ENCODE measurements around the gene SPRED3. TPM values are rescaled to one million over a fixed set of nuclear protein-coding genes. Genes with fewer than 3 reads are reported as not detected.
"Not testable (repeated sequence)": the region's sequence is repeated elsewhere in the genome, so short reads cannot be mapped to it uniquely, and the experiment has no call there.

SPRED3 gene
- total and polyA plus RNA-seq, 2 donors, result under 0.01 to 0.27 TPM

- Histone ChIP-seq H3K36me3 (ENCODE audit: control insufficient read depth in 2 of 2, insufficient read depth in 2 of 2, low read length in 1 of 2) (peaks cover 7 to 18% of the 10 kb centered on the region in 2 donors), H3K9me3 (ENCODE audit: control insufficient read depth in 2 of 2, insufficient read depth in 1 of 2, low read length in 1 of 2) (no peaks in the 10 kb centered on the region), H3K4me1 (ENCODE audit: control insufficient read depth in 2 of 2, insufficient read depth in 2 of 2, low read length in 2 of 2) (no peaks in the 10 kb centered on the region), H3K27me3 (ENCODE audit: control insufficient read depth in 2 of 2, insufficient read depth in 1 of 2, low read length in 1 of 2) (peaks cover 0 to under 1% of the 10 kb centered on the region in 2 donors), H3K27ac (ENCODE audit: low read depth in 1 of 2, low read length in 1 of 2) (no peak overlapping the region), H3K4me3 (ENCODE audit: low read length in 2 of 2) (no peak overlapping the region)
- DNase-seq (ENCODE audit: low read depth in 6 of 9, low spot score in 9 of 9), result no peak
- WGBS, result 96% methylated on average over 7 of the region's 7 CpGs
These were observed 21.2 kb downstream of the SPRED3 start for GRCh38 chr19:38409631-38410133.

- peaks cover 4 to 12% of the 10 kb centered on the region in 2 donors for H3K36me3 ChIP-seq (ENCODE audit: control insufficient read depth in 2 of 2, insufficient read depth in 2 of 2, low read length in 1 of 2)
- WGBS, result 93% methylated on average over 6 of the region's 6 CpGs
- not testable (repeated sequence) for DNase-seq (ENCODE audit: low read depth in 6 of 9, low spot score in 9 of 9); H3K4me1 ChIP-seq (ENCODE audit: control insufficient read depth in 2 of 2, insufficient read depth in 2 of 2, low read length in 2 of 2); H3K27ac ChIP-seq (ENCODE audit: low read depth in 1 of 2, low read length in 1 of 2); H3K9me3 ChIP-seq (ENCODE audit: control insufficient read depth in 2 of 2, insufficient read depth in 1 of 2, low read length in 1 of 2); H3K27me3 ChIP-seq (ENCODE audit: control insufficient read depth in 2 of 2, insufficient read depth in 1 of 2, low read length in 1 of 2); H3K4me3 ChIP-seq (ENCODE audit: low read length in 2 of 2)
These were observed 21.9 kb downstream of the SPRED3 start for GRCh38 chr19:38410407-38410806.

- no peak for DNase-seq (ENCODE audit: low read depth in 6 of 9, low spot score in 9 of 9)
- H3K27me3 ChIP-seq (ENCODE audit: control insufficient read depth in 2 of 2, insufficient read depth in 1 of 2, low read length in 1 of 2), result peaks cover 0 to 2% of the 10 kb centered on the region in 2 donors
- H3K4me1 ChIP-seq (ENCODE audit: control insufficient read depth in 2 of 2, insufficient read depth in 2 of 2, low read length in 2 of 2), result no peaks in the 10 kb centered on the region
- H3K27ac ChIP-seq (ENCODE audit: low read depth in 1 of 2, low read length in 1 of 2), result no peak overlapping the region
- H3K9me3 ChIP-seq (ENCODE audit: control insufficient read depth in 2 of 2, insufficient read depth in 1 of 2, low read length in 1 of 2), result no peaks in the 10 kb centered on the region
- WGBS, result 95% methylated on average over 13 of the region's 13 CpGs
- no peak overlapping the region for H3K4me3 ChIP-seq (ENCODE audit: low read length in 2 of 2)
- peaks cover 4 to 10% of the 10 kb centered on the region in 2 donors for H3K36me3 ChIP-seq (ENCODE audit: control insufficient read depth in 2 of 2, insufficient read depth in 2 of 2, low read length in 1 of 2)
These were observed 22.7 kb downstream of the SPRED3 start for GRCh38 chr19:38411041-38411712.

- H3K4me1 ChIP-seq (ENCODE audit: control insufficient read depth in 2 of 2, insufficient read depth in 2 of 2, low read length in 2 of 2); H3K27ac ChIP-seq (ENCODE audit: low read depth in 1 of 2, low read length in 1 of 2); H3K27me3 ChIP-seq (ENCODE audit: control insufficient read depth in 2 of 2, insufficient read depth in 1 of 2, low read length in 1 of 2); H3K4me3 ChIP-seq (ENCODE audit: low read length in 2 of 2); H3K9me3 ChIP-seq (ENCODE audit: control insufficient read depth in 2 of 2, insufficient read depth in 1 of 2, low read length in 1 of 2); H3K36me3 ChIP-seq (ENCODE audit: control insufficient read depth in 2 of 2, insufficient read depth in 2 of 2, low read length in 1 of 2); DNase-seq (ENCODE audit: low read depth in 6 of 9, low spot score in 9 of 9): not testable (repeated sequence)
- WGBS, result 98% methylated on average over 5 of the region's 5 CpGs
These were observed 23.4 kb downstream of the SPRED3 start for GRCh38 chr19:38411898-38412297.

- no peak for DNase-seq (ENCODE audit: low read depth in 6 of 9, low spot score in 9 of 9)
- Histone ChIP-seq H3K27ac (ENCODE audit: low read depth in 1 of 2, low read length in 1 of 2) (no peak overlapping the region), H3K27me3 (ENCODE audit: control insufficient read depth in 2 of 2, insufficient read depth in 1 of 2, low read length in 1 of 2) (peaks cover under 1 to 2% of the 10 kb centered on the region in 2 donors), H3K4me3 (ENCODE audit: low read length in 2 of 2) (no peak overlapping the region), H3K9me3 (ENCODE audit: control insufficient read depth in 2 of 2, insufficient read depth in 1 of 2, low read length in 1 of 2) (no peaks in the 10 kb centered on the region), H3K4me1 (ENCODE audit: control insufficient read depth in 2 of 2, insufficient read depth in 2 of 2, low read length in 2 of 2) (peaks cover 0 to 2% of the 10 kb centered on the region in 2 donors), H3K36me3 (ENCODE audit: control insufficient read depth in 2 of 2, insufficient read depth in 2 of 2, low read length in 1 of 2) (no peaks in the 10 kb centered on the region)
- 97% methylated on average over 8 of the region's 8 CpGs for WGBS
These were observed 24.0 kb downstream of the SPRED3 start for GRCh38 chr19:38412491-38412890.

- Histone ChIP-seq H3K4me3 (ENCODE audit: low read length in 2 of 2) (no peak overlapping the region), H3K36me3 (ENCODE audit: control insufficient read depth in 2 of 2, insufficient read depth in 2 of 2, low read length in 1 of 2) (no peaks in the 10 kb centered on the region), H3K27me3 (ENCODE audit: control insufficient read depth in 2 of 2, insufficient read depth in 1 of 2, low read length in 1 of 2) (peaks cover 2 to 5% of the 10 kb centered on the region in 2 donors), H3K4me1 (ENCODE audit: control insufficient read depth in 2 of 2, insufficient read depth in 2 of 2, low read length in 2 of 2) (peaks cover 0 to 7% of the 10 kb centered on the region in 2 donors), H3K27ac (ENCODE audit: low read depth in 1 of 2, low read length in 1 of 2) (no peak overlapping the region), H3K9me3 (ENCODE audit: control insufficient read depth in 2 of 2, insufficient read depth in 1 of 2, low read length in 1 of 2) (no peaks in the 10 kb centered on the region)
- WGBS, result 94% methylated on average over 11 of the region's 11 CpGs
- DNase-seq (ENCODE audit: low read depth in 6 of 9, low spot score in 9 of 9), result no peak
These were observed 24.5 kb downstream of the SPRED3 start for GRCh38 chr19:38412961-38413360.

- Histone ChIP-seq H3K4me1 (ENCODE audit: control insufficient read depth in 2 of 2, insufficient read depth in 2 of 2, low read length in 2 of 2) (peaks cover 0 to 8% of the 10 kb centered on the region in 2 donors), H3K36me3 (ENCODE audit: control insufficient read depth in 2 of 2, insufficient read depth in 2 of 2, low read length in 1 of 2) (no peaks in the 10 kb centered on the region), H3K9me3 (ENCODE audit: control insufficient read depth in 2 of 2, insufficient read depth in 1 of 2, low read length in 1 of 2) (peaks cover 0 to under 1% of the 10 kb centered on the region in 2 donors), H3K27me3 (ENCODE audit: control insufficient read depth in 2 of 2, insufficient read depth in 1 of 2, low read length in 1 of 2) (peaks cover 3 to 9% of the 10 kb centered on the region in 2 donors), H3K4me3 (ENCODE audit: low read length in 2 of 2) (no peak overlapping the region), H3K27ac (ENCODE audit: low read depth in 1 of 2, low read length in 1 of 2) (no peak overlapping the region)
- WGBS, result 95% methylated on average over 6 of the region's 6 CpGs
- DNase-seq (ENCODE audit: low read depth in 6 of 9, low spot score in 9 of 9), result no peak
These were observed 24.9 kb downstream of the SPRED3 start for GRCh38 chr19:38413416-38413815.

- H3K36me3 ChIP-seq (ENCODE audit: control insufficient read depth in 2 of 2, insufficient read depth in 2 of 2, low read length in 1 of 2), result no peaks in the 10 kb centered on the region
- peaks cover 0 to 1% of the 10 kb centered on the region in 2 donors for H3K9me3 ChIP-seq (ENCODE audit: control insufficient read depth in 2 of 2, insufficient read depth in 1 of 2, low read length in 1 of 2)
- H3K4me3 ChIP-seq (ENCODE audit: low read length in 2 of 2), result no peak overlapping the region
- peaks cover 0 to 8% of the 10 kb centered on the region in 2 donors for H3K4me1 ChIP-seq (ENCODE audit: control insufficient read depth in 2 of 2, insufficient read depth in 2 of 2, low read length in 2 of 2)
- no peak for DNase-seq (ENCODE audit: low read depth in 6 of 9, low spot score in 9 of 9)
- peaks cover 4 to 16% of the 10 kb centered on the region in 2 donors for H3K27me3 ChIP-seq (ENCODE audit: control insufficient read depth in 2 of 2, insufficient read depth in 1 of 2, low read length in 1 of 2)
- 88% methylated on average over 8 of the region's 8 CpGs for WGBS
- no peak overlapping the region for H3K27ac ChIP-seq (ENCODE audit: low read depth in 1 of 2, low read length in 1 of 2)
These were observed 28.6 kb downstream of the SPRED3 start for GRCh38 chr19:38417146-38417543.

GRCh38 chr19:38417544-38418506, 29.3 kb downstream of the SPRED3 start:
- Histone ChIP-seq H3K9me3 (ENCODE audit: control insufficient read depth in 2 of 2, insufficient read depth in 1 of 2, low read length in 1 of 2) (peaks cover 0 to 1% of the 10 kb centered on the region in 2 donors), H3K4me1 (ENCODE audit: control insufficient read depth in 2 of 2, insufficient read depth in 2 of 2, low read length in 2 of 2) (peaks cover 0 to 8% of the 10 kb centered on the region in 2 donors), H3K27me3 (ENCODE audit: control insufficient read depth in 2 of 2, insufficient read depth in 1 of 2, low read length in 1 of 2) (peaks cover 4 to 16% of the 10 kb centered on the region in 2 donors), H3K36me3 (ENCODE audit: control insufficient read depth in 2 of 2, insufficient read depth in 2 of 2, low read length in 1 of 2) (no peaks in the 10 kb centered on the region), H3K27ac (ENCODE audit: low read depth in 1 of 2, low read length in 1 of 2) (no peak overlapping the region), H3K4me3 (ENCODE audit: low read length in 2 of 2) (peak overlapping the region in 1 of 2 donors; percentile 34)
- 22% methylated on average over 49 of the region's 49 CpGs for WGBS
- DNase-seq (ENCODE audit: low read depth in 6 of 9, low spot score in 9 of 9), result peak in 2 of 9 donors; percentile 30 to 56
